ENCODE results near the gene PKP1.

The PKP1 gene

DNA sequence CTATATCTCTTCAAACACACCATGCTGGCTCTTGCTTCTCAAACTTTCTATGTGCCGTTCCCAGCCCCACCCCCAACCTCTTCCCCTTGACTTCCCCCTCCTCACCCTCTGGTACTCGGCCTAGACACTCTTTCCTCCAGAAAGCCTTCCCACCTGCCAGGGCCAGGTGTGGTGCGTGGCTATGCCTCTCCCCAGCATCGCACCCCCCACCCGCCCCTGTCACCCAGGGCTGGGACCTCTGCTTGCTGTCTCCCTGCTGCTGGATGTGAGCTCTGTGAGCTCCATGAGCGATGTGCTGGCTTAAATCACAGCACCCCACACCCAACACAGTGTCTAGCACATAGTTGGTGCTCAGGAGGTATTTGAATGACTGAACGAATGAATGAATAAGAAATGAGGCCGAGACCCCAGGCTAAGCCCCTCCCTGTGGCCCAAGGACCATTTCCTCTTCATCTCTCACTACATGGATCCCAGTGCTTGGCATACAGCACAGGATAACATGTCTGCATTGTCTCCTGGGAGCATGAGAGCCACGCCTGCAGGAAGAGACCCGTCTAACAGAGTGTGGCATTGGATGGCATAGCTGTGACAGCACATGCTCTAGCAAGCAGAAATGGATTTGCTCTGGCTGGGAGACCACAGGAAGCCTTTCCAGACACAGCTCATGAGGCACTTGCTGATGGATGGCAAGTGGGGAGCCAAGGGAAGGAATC, 74.5 kb downstream of the PKP1 start:
- no peak overlapping the region for H3K4me2 ChIP-seq (ENCODE audit: low read depth, low read length)
- H3K27ac ChIP-seq (ENCODE audit: low read length), result no peak overlapping the region
- H3K9ac ChIP-seq (ENCODE audit: low read length), result no peak overlapping the region
- no peaks in the 10 kb centered on the region for H4K20me1 ChIP-seq (ENCODE audit: insufficient read depth, low read length)
- TF ChIP-seq, protein P1, sequence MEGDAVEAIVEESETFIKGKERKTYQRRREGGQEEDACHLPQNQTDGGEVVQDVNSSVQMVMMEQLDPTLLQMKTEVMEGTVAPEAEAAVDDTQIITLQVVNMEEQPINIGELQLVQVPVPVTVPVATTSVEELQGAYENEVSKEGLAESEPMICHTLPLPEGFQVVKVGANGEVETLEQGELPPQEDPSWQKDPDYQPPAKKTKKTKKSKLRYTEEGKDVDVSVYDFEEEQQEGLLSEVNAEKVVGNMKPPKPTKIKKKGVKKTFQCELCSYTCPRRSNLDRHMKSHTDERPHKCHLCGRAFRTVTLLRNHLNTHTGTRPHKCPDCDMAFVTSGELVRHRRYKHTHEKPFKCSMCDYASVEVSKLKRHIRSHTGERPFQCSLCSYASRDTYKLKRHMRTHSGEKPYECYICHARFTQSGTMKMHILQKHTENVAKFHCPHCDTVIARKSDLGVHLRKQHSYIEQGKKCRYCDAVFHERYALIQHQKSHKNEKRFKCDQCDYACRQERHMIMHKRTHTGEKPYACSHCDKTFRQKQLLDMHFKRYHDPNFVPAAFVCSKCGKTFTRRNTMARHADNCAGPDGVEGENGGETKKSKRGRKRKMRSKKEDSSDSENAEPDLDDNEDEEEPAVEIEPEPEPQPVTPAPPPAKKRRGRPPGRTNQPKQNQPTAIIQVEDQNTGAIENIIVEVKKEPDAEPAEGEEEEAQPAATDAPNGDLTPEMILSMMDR (IDR thresholded peaks at IDR 0.05; ENCODE audit: low read length), result no peak
- no peak for TF ChIP-seq EZH2phosphoT487 (IDR thresholded peaks at IDR 0.05; ENCODE audit: low read length)
- TF ChIP-seq EZH2 (optimal IDR thresholded peaks at IDR 0.05; ENCODE audit: low read depth, low read length), result no peak
- H2AFZ ChIP-seq (ENCODE audit: low read length), result no peak overlapping the region
- H3K4me3 ChIP-seq (ENCODE audit: low read length), result no peak overlapping the region
- H3K4me1 ChIP-seq (ENCODE audit: low read length), result no peaks in the 10 kb centered on the region
- H3K9me2 ChIP-seq (replicated peaks; ENCODE audit: insufficient read depth, low read length), result no peaks in the 10 kb centered on the region
- H3K36me3 ChIP-seq (replicated peaks; ENCODE audit: insufficient read depth, low read length), result no peaks in the 10 kb centered on the region
- no peaks in the 10 kb centered on the region for H3F3A ChIP-seq (ENCODE audit: insufficient read depth, low read length)
- no peaks in the 10 kb centered on the region for H3K9me3 ChIP-seq (replicated peaks; ENCODE audit: insufficient read depth, low read length)
- no peak for DNase-seq
- H3K27me3 ChIP-seq (replicated peaks; ENCODE audit: insufficient read depth, low read length), result peaks cover 96% of the 10 kb centered on the region
- no peaks in the 10 kb centered on the region for H3K79me2 ChIP-seq (ENCODE audit: low read length)

DNA sequence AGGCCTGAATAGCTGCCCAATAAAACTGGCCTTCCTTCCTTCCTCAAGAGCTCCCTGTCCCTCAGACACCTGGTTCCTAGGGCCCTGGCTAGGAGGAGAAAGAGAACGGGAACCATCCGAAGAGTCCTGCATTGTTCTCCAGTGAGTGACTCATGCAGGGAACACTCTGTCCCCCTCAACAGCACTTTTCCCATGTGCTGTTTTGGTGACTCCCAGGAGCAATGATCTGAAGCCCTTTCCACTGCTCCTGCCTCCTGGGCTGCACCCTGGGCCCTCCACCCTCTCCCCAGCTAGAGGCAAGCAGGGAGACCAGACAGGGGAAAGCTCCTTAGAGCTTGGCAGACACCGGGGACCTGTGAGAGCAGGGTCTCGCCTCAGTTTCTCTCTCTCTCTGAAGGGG, 75.3 kb downstream of the PKP1 start:
- Histone ChIP-seq H3K9ac (ENCODE audit: low read length) (no peak overlapping the region), H3K36me3 (replicated peaks; ENCODE audit: insufficient read depth, low read length) (no peaks in the 10 kb centered on the region), H3K4me2 (ENCODE audit: low read depth, low read length) (no peak overlapping the region), H3K27me3 (replicated peaks; ENCODE audit: insufficient read depth, low read length) (peaks cover 96% of the 10 kb centered on the region), H4K20me1 (ENCODE audit: insufficient read depth, low read length) (no peaks in the 10 kb centered on the region), H3K79me2 (ENCODE audit: low read length) (no peaks in the 10 kb centered on the region), H3F3A (ENCODE audit: insufficient read depth, low read length) (no peaks in the 10 kb centered on the region), H2AFZ (ENCODE audit: low read length) (no peak overlapping the region), H3K9me2 (replicated peaks; ENCODE audit: insufficient read depth, low read length) (no peaks in the 10 kb centered on the region), H3K9me3 (replicated peaks; ENCODE audit: insufficient read depth, low read length) (no peaks in the 10 kb centered on the region), H3K4me1 (ENCODE audit: low read length) (no peaks in the 10 kb centered on the region), H3K4me3 (ENCODE audit: low read length) (no peak overlapping the region), H3K27ac (ENCODE audit: low read length) (no peak overlapping the region)
- DNase-seq, result no peak
- TF ChIP-seq EZH2 (optimal IDR thresholded peaks at IDR 0.05; ENCODE audit: low read depth, low read length) (no peak), EZH2phosphoT487 (IDR thresholded peaks at IDR 0.05; ENCODE audit: low read length) (no peak)
- TF ChIP-seq, protein P1 (IDR thresholded peaks at IDR 0.05; ENCODE audit: low read length), result no peak

DNA sequence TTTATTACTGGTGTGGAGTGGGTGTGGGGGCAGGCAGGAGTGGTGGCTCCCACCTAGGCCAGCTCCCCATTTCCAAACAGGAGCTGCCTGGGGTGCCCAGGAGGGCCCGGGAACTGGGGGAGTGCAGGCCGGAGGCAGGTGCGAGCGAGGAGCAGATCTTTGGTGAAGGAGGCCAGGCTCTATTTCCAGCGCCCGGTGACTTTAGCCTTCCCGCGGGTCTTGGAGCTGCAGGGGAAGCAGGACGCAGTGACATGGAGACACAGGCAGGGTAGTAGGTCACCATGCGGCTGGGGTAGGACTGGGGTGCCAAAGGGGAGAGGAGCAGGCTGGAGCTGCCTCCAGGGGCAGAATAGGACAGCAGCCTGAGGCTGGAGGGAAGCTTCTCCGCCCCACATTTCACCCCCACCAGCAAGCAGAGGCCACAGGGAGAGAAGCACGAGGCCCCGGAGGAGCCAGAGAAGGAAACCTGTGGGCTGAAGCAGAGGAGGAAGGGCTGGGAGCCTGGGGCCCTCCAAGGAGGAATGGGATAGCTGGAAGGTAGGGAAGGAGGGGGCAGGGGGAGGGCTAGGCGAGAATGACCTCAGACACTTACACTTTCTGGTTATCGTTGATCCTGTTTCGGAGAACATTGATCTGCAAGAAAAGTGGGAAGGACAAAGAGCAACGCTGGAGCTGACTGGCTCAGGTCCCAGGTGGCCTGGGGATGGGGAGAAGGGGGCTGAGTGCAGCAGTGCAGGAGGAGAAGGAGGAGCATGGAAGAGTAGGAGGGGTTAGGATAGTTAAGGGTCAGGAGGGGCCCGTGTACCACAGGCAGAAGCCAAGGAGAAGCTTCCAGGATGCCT, 75.9 kb downstream of the PKP1 start:
- no peak for DNase-seq
- Histone ChIP-seq H2AFZ (ENCODE audit: low read length) (no peak overlapping the region), H3K9me3 (replicated peaks; ENCODE audit: insufficient read depth, low read length) (no peaks in the 10 kb centered on the region), H3K36me3 (replicated peaks; ENCODE audit: insufficient read depth, low read length) (no peaks in the 10 kb centered on the region), H3K79me2 (ENCODE audit: low read length) (no peaks in the 10 kb centered on the region), H3K27ac (ENCODE audit: low read length) (no peak overlapping the region), H3K4me3 (ENCODE audit: low read length) (no peak overlapping the region), H3K4me2 (ENCODE audit: low read depth, low read length) (no peak overlapping the region), H3K9ac (ENCODE audit: low read length) (no peak overlapping the region), H4K20me1 (ENCODE audit: insufficient read depth, low read length) (no peaks in the 10 kb centered on the region), H3K4me1 (ENCODE audit: low read length) (no peaks in the 10 kb centered on the region), H3K9me2 (replicated peaks; ENCODE audit: insufficient read depth, low read length) (no peaks in the 10 kb centered on the region), H3F3A (ENCODE audit: insufficient read depth, low read length) (no peaks in the 10 kb centered on the region), H3K27me3 (replicated peaks; ENCODE audit: insufficient read depth, low read length) (peaks cover 95% of the 10 kb centered on the region)
- no peak for TF ChIP-seq EZH2 (optimal IDR thresholded peaks at IDR 0.05; ENCODE audit: low read depth, low read length)
- TF ChIP-seq, protein P1 (IDR thresholded peaks at IDR 0.05; ENCODE audit: low read length), result no peak
- TF ChIP-seq EZH2phosphoT487 (IDR thresholded peaks at IDR 0.05; ENCODE audit: low read length), result no peak

All from MM.1S (cell line).